Fibroblast of lung (primary cell): ENCODE data around the gene PRR14L. TPM values are rescaled to one million over a fixed set of nuclear protein-coding genes. Genes with fewer than 3 reads are reported as not detected.

Source experiments
- DNase-seq, 2 donors: peaks; one replicate each; pipeline versions ENCODE4 v3.0.0 to v3.0.0-alpha.2; 2010; ENCODE audit warnings: low read depth in 2 of 2
- H2AFZ ChIP-seq: 2 replicates; pipeline ENCODE4 v1.5.1; 2012; ENCODE audit warnings: low read length, control low read depth, inconsistent platforms
- H3K27ac ChIP-seq: 2 replicates; pipeline ENCODE4 v1.5.1; 2011; ENCODE audit warnings: low read length, control low read depth; ENCODE audit not compliant: insufficient read depth
- H3K27me3 ChIP-seq: 2 replicates; pipeline ENCODE4 v1.5.1; 2011; ENCODE audit warnings: mild to moderate bottlenecking, low read length; ENCODE audit not compliant: control insufficient read depth, insufficient read depth
- H3K36me3 ChIP-seq: 2 replicates; pipeline ENCODE4 v1.5.1; 2011; ENCODE audit warnings: low read length; ENCODE audit not compliant: control insufficient read depth, insufficient read depth
- H3K4me1 ChIP-seq: 2 replicates; pipeline ENCODE4 v1.5.1; 2011; ENCODE audit warnings: low read length; ENCODE audit not compliant: control insufficient read depth, insufficient read depth; ENCODE audit errors: extremely low read depth
- H3K4me2 ChIP-seq: 2 replicates; pipeline ENCODE4 v1.5.1; 2011; ENCODE audit warnings: low read length, control low read depth; ENCODE audit not compliant: insufficient read depth; ENCODE audit errors: extremely low read depth
- H3K4me3 ChIP-seq, 4 experiments: fragments of 200-600 bp in 1 of 4; sonication (generic) in 1 of 4; replicated peaks in 1 of 4; 2 replicates each; pipeline ENCODE4 v1.5.1; 2011 to 2016; ENCODE audit warnings: low read length in 4 of 4, low read depth in 3 of 4, mild to moderate bottlenecking in 3 of 4, control low read depth in 2 of 4, inconsistent platforms in 1 of 4, mixed read lengths in 1 of 4; ENCODE audit not compliant: insufficient read depth in 1 of 4; ENCODE audit errors: control extremely low read depth in 1 of 4
- H3K79me2 ChIP-seq: 2 replicates; pipeline ENCODE4 v1.5.1; 2012; ENCODE audit warnings: mild to moderate bottlenecking, low read length, inconsistent platforms; ENCODE audit not compliant: control insufficient read depth, insufficient read depth
- H3K9ac ChIP-seq: 2 replicates; pipeline ENCODE4 v1.5.1; 2011; ENCODE audit warnings: mild to moderate bottlenecking, low read length, control low read depth; ENCODE audit not compliant: insufficient read depth
- H3K9me3 ChIP-seq: 2 replicates; pipeline ENCODE4 v1.5.1; 2012; ENCODE audit warnings: low read depth, low read length; ENCODE audit not compliant: control insufficient read depth, insufficient read depth
- H4K20me1 ChIP-seq: 2 replicates; pipeline ENCODE4 v1.5.1; 2011; ENCODE audit warnings: low read length; ENCODE audit not compliant: control insufficient read depth, insufficient read depth; ENCODE audit errors: extremely low read depth
- EZH2 ChIP-seq: IDR thresholded peaks from 2 replicates; pipeline ENCODE4 v1.5.1; 2012; ENCODE audit warnings: low read length, control low read depth, mild to moderate bottlenecking; ENCODE audit errors: missing control alignments
- polyA plus RNA-seq, 2 donors: library from polyadenylated mRNA; depleted of rRNA in 1 of 2; stranded (reverse) in 1 of 2; unstranded in 1 of 2; fragments of >200 nt; gene quantifications; 2 replicates each; pipeline ENCODE4 v1.2.1, GENCODE V29; 2011 to 2012; ENCODE audit warnings: missing spikeins in 1 of 2
- total RNA-seq: library from RNA; depleted of rRNA; stranded (reverse); fragments of >200 nt; gene quantifications from 2 replicates; pipeline ENCODE4 v1.2.1, GENCODE V29; 2014
- TF ChIP-seq, protein P1 (sequence below), 2 donors: IDR thresholded peaks in 1 of 2; conservative IDR thresholded peaks in 1 of 2; 1 replicate in 1 of 2; 2 replicates in 1 of 2; pipeline ENCODE4 v1.5.1; 2011 to 2012; ENCODE audit warnings: low read length in 2 of 2, control low read depth in 1 of 2, inconsistent platforms in 1 of 2, low read depth in 1 of 2, mild to moderate bottlenecking in 1 of 2

PRR14L gene
- total and polyA plus RNA-seq, 2 donors (not counting 1 experiment from before 2014, with no cell fraction given), result 14.4 to 17.3 TPM

DNA sequence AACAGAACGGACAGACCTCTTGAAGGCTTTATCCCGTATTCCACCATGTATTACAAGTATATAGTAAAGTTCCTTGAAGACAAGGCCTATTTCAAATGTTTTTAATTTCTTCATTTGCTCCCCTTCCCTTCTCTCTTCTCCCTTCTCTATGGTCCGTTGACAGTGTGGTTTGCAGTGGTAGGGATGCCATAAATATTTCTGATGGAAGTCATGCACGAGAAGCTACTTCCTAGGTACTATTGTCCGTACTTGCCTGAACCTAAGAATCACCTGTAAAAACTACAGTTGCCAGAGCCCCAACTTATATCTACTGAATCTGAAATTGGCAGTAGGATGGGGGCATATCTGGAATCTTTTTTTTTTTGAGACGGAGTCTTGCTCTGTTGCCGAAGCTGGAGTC, 90.7 kb downstream of the PRR14L start:
- H3K79me2 ChIP-seq, result peaks cover 52% of the 10 kb centered on the region
- no peak for TF ChIP-seq EZH2
- TF ChIP-seq, protein P1, sequence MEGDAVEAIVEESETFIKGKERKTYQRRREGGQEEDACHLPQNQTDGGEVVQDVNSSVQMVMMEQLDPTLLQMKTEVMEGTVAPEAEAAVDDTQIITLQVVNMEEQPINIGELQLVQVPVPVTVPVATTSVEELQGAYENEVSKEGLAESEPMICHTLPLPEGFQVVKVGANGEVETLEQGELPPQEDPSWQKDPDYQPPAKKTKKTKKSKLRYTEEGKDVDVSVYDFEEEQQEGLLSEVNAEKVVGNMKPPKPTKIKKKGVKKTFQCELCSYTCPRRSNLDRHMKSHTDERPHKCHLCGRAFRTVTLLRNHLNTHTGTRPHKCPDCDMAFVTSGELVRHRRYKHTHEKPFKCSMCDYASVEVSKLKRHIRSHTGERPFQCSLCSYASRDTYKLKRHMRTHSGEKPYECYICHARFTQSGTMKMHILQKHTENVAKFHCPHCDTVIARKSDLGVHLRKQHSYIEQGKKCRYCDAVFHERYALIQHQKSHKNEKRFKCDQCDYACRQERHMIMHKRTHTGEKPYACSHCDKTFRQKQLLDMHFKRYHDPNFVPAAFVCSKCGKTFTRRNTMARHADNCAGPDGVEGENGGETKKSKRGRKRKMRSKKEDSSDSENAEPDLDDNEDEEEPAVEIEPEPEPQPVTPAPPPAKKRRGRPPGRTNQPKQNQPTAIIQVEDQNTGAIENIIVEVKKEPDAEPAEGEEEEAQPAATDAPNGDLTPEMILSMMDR (conservative IDR thresholded peaks at IDR 0.05 in 1 of 2, IDR thresholded peaks at IDR 0.05 in 1 of 2; ENCODE audit: low read depth in 1 of 2, low read length in 2 of 2), result no peak
- H3K9me3 ChIP-seq, result no peaks in the 10 kb centered on the region
- H3K4me2 ChIP-seq, result no peak overlapping the region
- no peaks in the 10 kb centered on the region for H3K27me3 ChIP-seq
- DNase-seq, result peak in 1 of 2 donors; percentile 50
- no peaks in the 10 kb centered on the region for H3K36me3 ChIP-seq
- H3K4me1 ChIP-seq, result peaks cover 3% of the 10 kb centered on the region
- no peak overlapping the region for H3K4me3 ChIP-seq
- H4K20me1 ChIP-seq, result no peaks in the 10 kb centered on the region
- no peak overlapping the region for H2AFZ ChIP-seq
- no peak overlapping the region for H3K27ac ChIP-seq
- no peak overlapping the region for H3K9ac ChIP-seq

DNA sequence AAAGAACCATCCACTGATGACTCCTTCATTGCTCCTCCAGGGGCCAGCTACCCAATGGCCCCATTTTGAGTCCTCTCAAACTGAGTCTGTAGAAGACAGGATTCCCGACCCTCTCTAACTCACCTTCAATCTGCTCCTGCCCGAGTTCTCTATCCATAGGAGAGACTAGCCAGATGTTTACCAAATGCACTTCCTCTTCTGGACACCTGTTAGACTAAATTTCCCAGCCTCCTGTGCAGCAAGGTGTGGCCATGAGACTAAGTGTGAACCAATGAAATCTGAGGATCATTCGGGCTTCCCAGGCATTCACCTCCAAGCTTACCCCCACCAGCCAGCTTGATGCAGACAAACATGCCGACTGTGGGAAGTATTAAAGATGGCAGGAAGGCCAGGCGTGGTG, 95.5 kb downstream of the PRR14L start:
- Histone ChIP-seq H3K4me2 (no peak overlapping the region), H3K27me3 (no peaks in the 10 kb centered on the region), H3K9ac (no peak overlapping the region), H3K4me3 (no peak overlapping the region), H3K36me3 (no peaks in the 10 kb centered on the region), H2AFZ (no peak overlapping the region), H4K20me1 (no peaks in the 10 kb centered on the region), H3K27ac (no peak overlapping the region), H3K9me3 (no peaks in the 10 kb centered on the region), H3K79me2 (peaks cover 45% of the 10 kb centered on the region), H3K4me1 (peaks cover 5% of the 10 kb centered on the region)
- TF ChIP-seq EZH2, result no peak
- TF ChIP-seq, protein P1 (conservative IDR thresholded peaks at IDR 0.05 in 1 of 2, IDR thresholded peaks at IDR 0.05 in 1 of 2; ENCODE audit: low read depth in 1 of 2, low read length in 2 of 2), result no peak
- DNase-seq, result no peak

- no peak for TF ChIP-seq EZH2
- TF ChIP-seq, protein P1 (conservative IDR thresholded peaks at IDR 0.05 in 1 of 2, IDR thresholded peaks at IDR 0.05 in 1 of 2; ENCODE audit: low read depth in 1 of 2, low read length in 2 of 2), result no peak
- Histone ChIP-seq H3K4me3 (no peak overlapping the region), H3K9me3 (no peaks in the 10 kb centered on the region), H2AFZ (no peak overlapping the region), H3K79me2 (peaks cover 40% of the 10 kb centered on the region), H4K20me1 (no peaks in the 10 kb centered on the region), H3K9ac (no peak overlapping the region), H3K36me3 (no peaks in the 10 kb centered on the region), H3K27me3 (no peaks in the 10 kb centered on the region), H3K27ac (no peak overlapping the region), H3K4me2 (no peak overlapping the region), H3K4me1 (peaks cover 5% of the 10 kb centered on the region)
- no peak for DNase-seq
Observed at GRCh38 chr22:31653944-31654343, 96.0 kb downstream of the PRR14L start.
